HEK293 (cell line): ENCODE data around the gene DYNC1I1.
A peak's percentile ranks its signal among the peaks of the same experiment; 100 is the strongest.

Experiments
- CTCF ChIA-PET: fragments of 350-600 bp; formaldehyde crosslinking; extraction: SDS; loops from one replicate; lab custom pipeline; 2021; ENCODE audit warnings: antibody characterized with exemption; lab: Yijun Ruan, JAX
- POLR2A ChIA-PET: fragments of 300-600 bp; formaldehyde crosslinking; extraction: SDS; loops from one replicate; lab custom pipeline; 2020; ENCODE audit warnings: antibody characterized with exemption, inconsistent platforms; lab: Yijun Ruan, JAX
- H3K27ac ChIP-seq: fragments of 200-500 bp; sonication (Bioruptor generic); 2 replicates; pipeline ENCODE4 v1.5.1; 2014; ENCODE audit warnings: low read depth, low read length, control low read depth, inconsistent platforms; ENCODE audit errors: extremely low read depth
- H3K36me3 ChIP-seq, 2 experiments: fragments of 200-500 bp in 1 of 2; sonication (Bioruptor generic) in 1 of 2; 1 replicate in 1 of 2; 2 replicates in 1 of 2; pipeline ENCODE4 v1.5.1; 2014 to 2017; ENCODE audit warnings: inconsistent platforms in 2 of 2, low read length in 2 of 2; ENCODE audit not compliant: control insufficient read depth in 2 of 2, insufficient read depth in 1 of 2
- H3K4me1 ChIP-seq: fragments of 200-500 bp; sonication (Bioruptor generic); 2 replicates; pipeline ENCODE4 v1.5.1; 2014; ENCODE audit warnings: mild to moderate bottlenecking, low read length, inconsistent platforms; ENCODE audit not compliant: control insufficient read depth, insufficient read depth
- H3K4me3 ChIP-seq: 2 replicates; pipeline ENCODE4 v1.5.1; 2011; ENCODE audit warnings: low read depth, mild to moderate bottlenecking, control low read depth, low read length, moderate library complexity
- H3K9me3 ChIP-seq: fragments of 200-500 bp; sonication (Bioruptor generic); 2 replicates; pipeline ENCODE4 v1.5.1; 2014; ENCODE audit warnings: low read depth, low read length, inconsistent platforms; ENCODE audit not compliant: control insufficient read depth, insufficient read depth
- EGR2 ChIP-seq: fragments of 450-650 bp; formaldehyde crosslinking; IDR thresholded peaks from 2 replicates; pipeline ENCODE4 v1.5.1; 2016; ENCODE audit warnings: low read depth, missing biosample characterization, missing genetic modification characterization
- GLIS2 ChIP-seq: fragments of 450-650 bp; formaldehyde crosslinking; IDR thresholded peaks from 2 replicates; pipeline ENCODE4 v1.5.1; 2016; ENCODE audit warnings: missing biosample characterization, missing genetic modification characterization
- KLF9 ChIP-seq: fragments of 450-650 bp; formaldehyde crosslinking; IDR thresholded peaks from 2 replicates; pipeline ENCODE4 v1.5.1; 2016; ENCODE audit warnings: missing biosample characterization, missing genetic modification characterization, low read depth
- YY1 ChIP-seq: fragments of 450-650 bp; formaldehyde crosslinking; IDR thresholded peaks from 2 replicates; pipeline ENCODE4 v1.5.1; 2018; ENCODE audit warnings: missing biosample characterization, missing genetic modification characterization
- ZFHX2 ChIP-seq: fragments of 450-650 bp; formaldehyde crosslinking; conservative IDR thresholded peaks from 2 replicates; pipeline ENCODE4 v1.5.1; 2016; ENCODE audit warnings: missing biosample characterization, missing genetic modification characterization
- ZNF132 ChIP-seq: fragments of 450-650 bp; formaldehyde crosslinking; IDR thresholded peaks from 2 replicates; pipeline ENCODE4 v1.5.1; 2017; ENCODE audit warnings: missing biosample characterization, missing genetic modification characterization, borderline replicate concordance
- ZNF157 ChIP-seq: fragments of 450-650 bp; formaldehyde crosslinking; IDR thresholded peaks from 2 replicates; pipeline ENCODE4 v1.5.1; 2016; ENCODE audit warnings: missing biosample characterization, missing genetic modification characterization
- ZNF24 ChIP-seq: fragments of 450-650 bp; formaldehyde crosslinking; IDR thresholded peaks from 2 replicates; pipeline ENCODE4 v1.5.1; 2016; ENCODE audit warnings: missing biosample characterization, missing genetic modification characterization
- ZNF26 ChIP-seq: fragments of 450-650 bp; formaldehyde crosslinking; IDR thresholded peaks from 2 replicates; pipeline ENCODE4 v1.5.1; 2016; ENCODE audit warnings: missing biosample characterization, missing genetic modification characterization
- ZNF404 ChIP-seq: fragments of 450-650 bp; formaldehyde crosslinking; IDR thresholded peaks from 2 replicates; pipeline ENCODE4 v1.5.1; 2017; ENCODE audit warnings: missing biosample characterization, missing genetic modification characterization
- ZNF426 ChIP-seq: fragments of 450-650 bp; formaldehyde crosslinking; IDR thresholded peaks from 2 replicates; pipeline ENCODE4 v1.5.1; 2017; ENCODE audit warnings: missing biosample characterization, missing genetic modification characterization, mild to moderate bottlenecking, inconsistent platforms, moderate library complexity
- ZNF501 ChIP-seq: fragments of 450-650 bp; formaldehyde crosslinking; IDR thresholded peaks from 2 replicates; pipeline ENCODE4 v1.5.1; 2016; ENCODE audit warnings: missing biosample characterization, missing genetic modification characterization
- ZNF513 ChIP-seq: fragments of 450-650 bp; IDR thresholded peaks from 2 replicates; pipeline ENCODE4 v1.5.1; 2018; ENCODE audit warnings: missing biosample characterization, missing genetic modification characterization
- ZNF571 ChIP-seq: fragments of 450-650 bp; formaldehyde crosslinking; IDR thresholded peaks from 2 replicates; pipeline ENCODE4 v1.5.0; 2017; ENCODE audit warnings: missing biosample characterization, missing genetic modification characterization
- ZNF585B ChIP-seq: fragments of 450-650 bp; formaldehyde crosslinking; IDR thresholded peaks from 2 replicates; pipeline ENCODE4 v1.5.1; 2016; ENCODE audit warnings: missing biosample characterization, missing genetic modification characterization
- ZNF626 ChIP-seq: fragments of 450-650 bp; sonication (Bioruptor Pico); formaldehyde crosslinking; IDR thresholded peaks from 2 replicates; pipeline ENCODE4 v1.5.1; 2018; ENCODE audit warnings: missing biosample characterization, missing genetic modification characterization, inconsistent platforms
- ZNF777 ChIP-seq: fragments of 450-650 bp; formaldehyde crosslinking; IDR thresholded peaks from 2 replicates; pipeline ENCODE4 v1.5.1; 2017; ENCODE audit warnings: missing biosample characterization, missing genetic modification characterization, borderline replicate concordance
- ZNF785 ChIP-seq: fragments of 450-650 bp; formaldehyde crosslinking; IDR thresholded peaks from 2 replicates; pipeline ENCODE4 v1.5.1; 2016; ENCODE audit warnings: missing biosample characterization, missing genetic modification characterization
- TF ChIP-seq, protein P1 (sequence below): fragments of 450-650 bp; formaldehyde crosslinking; IDR thresholded peaks from 2 replicates; pipeline ENCODE4 v1.5.1; 2016; ENCODE audit warnings: missing biosample characterization, missing genetic modification characterization
- TF ChIP-seq, protein P2 (sequence below): fragments of 450-650 bp; formaldehyde crosslinking; IDR thresholded peaks from 2 replicates; pipeline ENCODE4 v1.5.1; 2016; ENCODE audit warnings: missing biosample characterization, missing genetic modification characterization
- TF ChIP-seq, protein P3 (sequence below): fragments of 450-650 bp; IDR thresholded peaks from 2 replicates; pipeline ENCODE4 v1.5.1; 2018; ENCODE audit warnings: missing biosample characterization, mild to moderate bottlenecking, missing genetic modification characterization
- TF ChIP-seq, protein P4 (sequence below): fragments of 450-650 bp; formaldehyde crosslinking; IDR thresholded peaks from 2 replicates; pipeline ENCODE4 v1.5.1; 2016; ENCODE audit warnings: missing biosample characterization, missing genetic modification characterization
- TF ChIP-seq, protein P5 (sequence below): IDR thresholded peaks from 2 replicates; pipeline ENCODE4 v1.6.1; 2011; ENCODE audit warnings: mild to moderate bottlenecking, low read depth, low read length, borderline replicate concordance

The DYNC1I1 gene

DNA sequence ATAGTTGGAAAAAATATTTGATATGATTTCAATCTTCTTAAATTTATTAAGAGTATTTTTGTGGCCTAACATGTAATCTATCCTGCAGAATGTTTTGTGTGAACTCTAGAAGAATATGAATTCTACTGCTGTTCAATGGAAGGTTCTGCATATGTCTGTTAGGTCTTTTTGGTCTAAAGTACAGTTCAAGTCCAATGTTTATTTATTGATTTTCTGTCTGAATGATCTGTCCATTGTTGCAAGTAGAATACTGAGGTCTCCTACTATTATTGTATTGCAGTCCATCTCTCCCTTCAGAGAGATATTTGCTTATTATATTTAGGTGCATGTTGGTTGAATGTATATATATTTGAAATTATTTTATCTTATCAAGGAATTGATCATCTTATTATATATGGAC, 18.9 kb upstream of the DYNC1I1 start:
- POLR2A ChIA-PET, result no interaction called here
- no peak overlapping the region for H3K27ac ChIP-seq
- TF ChIP-seq, protein P1, sequence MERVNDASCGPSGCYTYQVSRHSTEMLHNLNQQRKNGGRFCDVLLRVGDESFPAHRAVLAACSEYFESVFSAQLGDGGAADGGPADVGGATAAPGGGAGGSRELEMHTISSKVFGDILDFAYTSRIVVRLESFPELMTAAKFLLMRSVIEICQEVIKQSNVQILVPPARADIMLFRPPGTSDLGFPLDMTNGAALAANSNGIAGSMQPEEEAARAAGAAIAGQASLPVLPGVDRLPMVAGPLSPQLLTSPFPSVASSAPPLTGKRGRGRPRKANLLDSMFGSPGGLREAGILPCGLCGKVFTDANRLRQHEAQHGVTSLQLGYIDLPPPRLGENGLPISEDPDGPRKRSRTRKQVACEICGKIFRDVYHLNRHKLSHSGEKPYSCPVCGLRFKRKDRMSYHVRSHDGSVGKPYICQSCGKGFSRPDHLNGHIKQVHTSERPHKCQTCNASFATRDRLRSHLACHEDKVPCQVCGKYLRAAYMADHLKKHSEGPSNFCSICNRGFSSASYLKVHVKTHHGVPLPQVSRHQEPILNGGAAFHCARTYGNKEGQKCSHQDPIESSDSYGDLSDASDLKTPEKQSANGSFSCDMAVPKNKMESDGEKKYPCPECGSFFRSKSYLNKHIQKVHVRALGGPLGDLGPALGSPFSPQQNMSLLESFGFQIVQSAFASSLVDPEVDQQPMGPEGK (tag by site-specific recombination), result no peak
- TF ChIP-seq ZNF157 (tag by site-specific recombination) (no peak), ZNF513 (tag by site-specific recombination) (no peak), ZNF404 (tag by site-specific recombination) (no peak), ZNF777 (tag by site-specific recombination) (no peak), YY1 (no peak), ZNF24 (no peak), ZNF571 (tag by site-specific recombination) (no peak), ZNF626 (tag by site-specific recombination) (no peak), ZNF585B (tag by site-specific recombination) (no peak), GLIS2 (no peak)
- TF ChIP-seq, protein P2, sequence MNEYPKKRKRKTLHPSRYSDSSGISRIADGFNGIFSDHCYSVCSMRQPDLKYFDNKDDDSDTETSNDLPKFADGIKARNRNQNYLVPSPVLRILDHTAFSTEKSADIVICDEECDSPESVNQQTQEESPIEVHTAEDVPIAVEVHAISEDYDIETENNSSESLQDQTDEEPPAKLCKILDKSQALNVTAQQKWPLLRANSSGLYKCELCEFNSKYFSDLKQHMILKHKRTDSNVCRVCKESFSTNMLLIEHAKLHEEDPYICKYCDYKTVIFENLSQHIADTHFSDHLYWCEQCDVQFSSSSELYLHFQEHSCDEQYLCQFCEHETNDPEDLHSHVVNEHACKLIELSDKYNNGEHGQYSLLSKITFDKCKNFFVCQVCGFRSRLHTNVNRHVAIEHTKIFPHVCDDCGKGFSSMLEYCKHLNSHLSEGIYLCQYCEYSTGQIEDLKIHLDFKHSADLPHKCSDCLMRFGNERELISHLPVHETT (tag by site-specific recombination), result no peak
- TF ChIP-seq, protein P3, sequence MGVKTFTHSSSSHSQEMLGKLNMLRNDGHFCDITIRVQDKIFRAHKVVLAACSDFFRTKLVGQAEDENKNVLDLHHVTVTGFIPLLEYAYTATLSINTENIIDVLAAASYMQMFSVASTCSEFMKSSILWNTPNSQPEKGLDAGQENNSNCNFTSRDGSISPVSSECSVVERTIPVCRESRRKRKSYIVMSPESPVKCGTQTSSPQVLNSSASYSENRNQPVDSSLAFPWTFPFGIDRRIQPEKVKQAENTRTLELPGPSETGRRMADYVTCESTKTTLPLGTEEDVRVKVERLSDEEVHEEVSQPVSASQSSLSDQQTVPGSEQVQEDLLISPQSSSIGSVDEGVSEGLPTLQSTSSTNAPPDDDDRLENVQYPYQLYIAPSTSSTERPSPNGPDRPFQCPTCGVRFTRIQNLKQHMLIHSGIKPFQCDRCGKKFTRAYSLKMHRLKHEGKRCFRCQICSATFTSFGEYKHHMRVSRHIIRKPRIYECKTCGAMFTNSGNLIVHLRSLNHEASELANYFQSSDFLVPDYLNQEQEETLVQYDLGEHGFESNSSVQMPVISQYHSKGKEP (tag by site-specific recombination), result no peak
- peaks cover 9% of the 10 kb centered on the region for H3K4me1 ChIP-seq
- H3K4me3 ChIP-seq, result no peak overlapping the region
- CTCF ChIA-PET, result no interaction called here
- no peaks in the 10 kb centered on the region for H3K9me3 ChIP-seq
- H3K36me3 ChIP-seq, result no peaks in the 10 kb centered on the region

GRCh38 chr7:95755277-95755934, 16.9 kb upstream of the DYNC1I1 start:
- Histone ChIP-seq H3K4me3 (no peak overlapping the region), H3K4me1 (peaks cover 9% of the 10 kb centered on the region), H3K9me3 (no peaks in the 10 kb centered on the region), H3K36me3 (no peaks in the 10 kb centered on the region), H3K27ac (no peak overlapping the region)
- TF ChIP-seq ZNF26 (tag by site-specific recombination), result no peak
- TF ChIP-seq ZNF785 (tag by site-specific recombination), result no peak
- TF ChIP-seq, protein P4, sequence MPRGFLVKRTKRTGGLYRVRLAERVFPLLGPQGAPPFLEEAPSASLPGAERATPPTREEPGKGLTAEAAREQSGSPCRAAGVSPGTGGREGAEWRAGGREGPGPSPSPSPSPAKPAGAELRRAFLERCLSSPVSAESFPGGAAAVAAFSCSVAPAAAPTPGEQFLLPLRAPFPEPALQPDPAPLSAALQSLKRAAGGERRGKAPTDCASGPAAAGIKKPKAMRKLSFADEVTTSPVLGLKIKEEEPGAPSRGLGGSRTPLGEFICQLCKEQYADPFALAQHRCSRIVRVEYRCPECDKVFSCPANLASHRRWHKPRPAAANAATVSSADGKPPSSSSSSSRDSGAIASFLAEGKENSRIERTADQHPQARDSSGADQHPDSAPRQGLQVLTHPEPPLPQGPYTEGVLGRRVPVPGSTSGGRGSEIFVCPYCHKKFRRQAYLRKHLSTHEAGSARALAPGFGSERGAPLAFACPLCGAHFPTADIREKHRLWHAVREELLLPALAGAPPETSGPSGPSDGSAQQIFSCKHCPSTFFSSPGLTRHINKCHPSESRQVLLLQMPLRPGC (tag by site-specific recombination), result no peak
- TF ChIP-seq EGR2 (tag by site-specific recombination), result peak; percentile 73
- TF ChIP-seq, protein P5, sequence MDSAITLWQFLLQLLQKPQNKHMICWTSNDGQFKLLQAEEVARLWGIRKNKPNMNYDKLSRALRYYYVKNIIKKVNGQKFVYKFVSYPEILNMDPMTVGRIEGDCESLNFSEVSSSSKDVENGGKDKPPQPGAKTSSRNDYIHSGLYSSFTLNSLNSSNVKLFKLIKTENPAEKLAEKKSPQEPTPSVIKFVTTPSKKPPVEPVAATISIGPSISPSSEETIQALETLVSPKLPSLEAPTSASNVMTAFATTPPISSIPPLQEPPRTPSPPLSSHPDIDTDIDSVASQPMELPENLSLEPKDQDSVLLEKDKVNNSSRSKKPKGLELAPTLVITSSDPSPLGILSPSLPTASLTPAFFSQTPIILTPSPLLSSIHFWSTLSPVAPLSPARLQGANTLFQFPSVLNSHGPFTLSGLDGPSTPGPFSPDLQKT, result no peak
- TF ChIP-seq ZNF501 (tag by site-specific recombination), result no peak
- no peak for TF ChIP-seq ZNF426
- no peak for TF ChIP-seq KLF9 (tag by site-specific recombination)
- 0 out of 2 replicates have a peak, but pooled peaks have one; percentile 24 for TF ChIP-seq ZFHX2 (tag by site-specific recombination)
- no peak for TF ChIP-seq ZNF132 (tag by site-specific recombination)
- CTCF ChIA-PET, result interaction anchor here (0.6 kb wide), 1 partner anchor 127 kb away, joined by 3 read pairs; no protein-coding TSS in a partner anchor
- POLR2A ChIA-PET, result no interaction called here
